SU-DHL-6 (cell line): Measurements from ENCODE around the gene GNAQ.

ENCODE experiments used
- H2AFZ ChIP-seq: fragments of 200-600 bp; sonication (generic); 2 replicates; pipeline ENCODE4 v1.6.1; 2014; ENCODE audit warnings: low read depth, mild to moderate bottlenecking, moderate library complexity, mixed read lengths, antibody characterized with exemption, low read length; ENCODE audit not compliant: severe bottlenecking
- H3F3A ChIP-seq: fragments of 200-600 bp; shearing (Covaris generic); 2 replicates; pipeline ENCODE4 v1.6.0; 2016; ENCODE audit warnings: antibody characterized with exemption, mild to moderate bottlenecking; ENCODE audit not compliant: insufficient read depth
- H3K27ac ChIP-seq: fragments of 200-600 bp; sonication (generic); 2 replicates; pipeline ENCODE4 v1.5.1; 2016; ENCODE audit warnings: low read depth, mild to moderate bottlenecking, low read length, moderate library complexity, mixed read lengths
- H3K27me3 ChIP-seq: fragments of 200-600 bp; sonication (generic), shearing (Covaris generic); 2 replicates; pipeline ENCODE4 v1.6.0; 2014; ENCODE audit warnings: mild to moderate bottlenecking, low read length
- H3K36me3 ChIP-seq: fragments of 200-600 bp; sonication (generic); 2 replicates; pipeline ENCODE4 v1.6.1; 2014; ENCODE audit warnings: mild to moderate bottlenecking, low read length, mixed read lengths
- H3K4me2 ChIP-seq: fragments of 300-600, 200-600 bp; shearing (Covaris generic), sonication (generic); 2 replicates; pipeline ENCODE4 v1.6.0; 2014; ENCODE audit warnings: low read length, low read depth, mild to moderate bottlenecking; ENCODE audit not compliant: poor library complexity, severe bottlenecking
- H3K4me3 ChIP-seq: fragments of 200-600 bp; sonication (generic); 2 replicates; pipeline ENCODE4 v1.5.1; 2014; ENCODE audit warnings: antibody characterized with exemption, low read length, mild to moderate bottlenecking, mixed read lengths; ENCODE audit not compliant: insufficient read depth, poor library complexity, severe bottlenecking
- H3K79me2 ChIP-seq: fragments of 200-600 bp; sonication (generic); 2 replicates; pipeline ENCODE4 v1.6.1; 2014; ENCODE audit warnings: mild to moderate bottlenecking, low read length, moderate library complexity; ENCODE audit not compliant: insufficient read depth
- H3K9ac ChIP-seq: fragments of 200-600 bp; sonication (generic); 2 replicates; pipeline ENCODE4 v1.7.0; 2014; ENCODE audit warnings: mild to moderate bottlenecking, low read length
- H3K9me2 ChIP-seq: fragments of 200-600 bp; sonication (generic); replicated peaks from 2 replicates; pipeline ENCODE4 v1.6.1; 2014; ENCODE audit warnings: low read length; ENCODE audit not compliant: insufficient read depth
- H3K9me3 ChIP-seq: fragments of 200-600 bp; sonication (generic); 2 replicates; pipeline ENCODE4 v1.6.1; 2014; ENCODE audit warnings: low read length, mixed read lengths; ENCODE audit not compliant: insufficient read depth
- H4K20me1 ChIP-seq: fragments of 200-600 bp; sonication (generic); 2 replicates; pipeline ENCODE4 v1.6.1; 2014; ENCODE audit warnings: low read depth, mild to moderate bottlenecking, antibody characterized with exemption, low read length, moderate library complexity, mixed read lengths
- EZH2phosphoT487 ChIP-seq: fragments of 200-600 bp; sonication (generic), shearing (Covaris generic); conservative IDR thresholded peaks from 2 replicates; pipeline ENCODE4 v1.6.1; 2018; ENCODE audit warnings: mild to moderate bottlenecking, antibody characterized with exemption, low read length, moderate library complexity, mixed read lengths
- TF ChIP-seq, protein P1 (sequence below): fragments of 200-600 bp; sonication (generic); IDR thresholded peaks from one replicate; pipeline ENCODE4 v1.5.1; 2017; ENCODE audit warnings: antibody characterized with exemption, mild to moderate bottlenecking, low read length, moderate library complexity; ENCODE audit not compliant: insufficient read depth, poor library complexity, severe bottlenecking

Gene GNAQ

DNA sequence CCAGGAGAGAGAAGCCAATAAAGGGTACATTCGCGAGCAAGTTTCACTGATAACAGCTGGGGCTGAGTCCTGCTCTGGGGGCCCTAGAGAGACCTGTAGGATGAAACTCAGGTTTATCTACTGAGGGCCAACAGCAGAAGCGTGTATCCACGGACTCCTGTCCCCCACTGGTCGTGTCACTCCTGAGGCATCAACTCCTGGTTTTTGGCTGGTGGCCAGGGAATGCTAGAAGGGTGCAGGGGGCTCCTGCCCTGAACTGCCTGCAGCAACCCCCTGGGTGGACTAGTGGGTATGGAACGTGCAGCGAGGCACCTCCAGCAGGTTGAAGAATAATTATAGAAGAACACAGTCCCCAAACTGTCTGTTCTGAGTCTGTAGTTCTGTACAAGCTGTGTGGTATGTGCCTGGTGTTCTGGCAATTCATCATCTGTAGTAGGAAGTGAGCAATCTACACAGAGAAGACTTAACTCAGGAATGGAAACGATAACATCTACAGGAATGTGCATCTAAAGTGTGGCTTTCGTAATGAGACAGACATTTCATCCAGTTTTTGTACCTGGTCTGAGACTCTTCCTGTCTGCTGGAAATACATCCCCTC lies 319.0 kb downstream of the GNAQ start:
- H3K4me2 ChIP-seq: no peak overlapping the region
- no peaks in the 10 kb centered on the region for H3K27me3 ChIP-seq
- no peak overlapping the region for H3K4me3 ChIP-seq
- H3K9me2 ChIP-seq: no peaks in the 10 kb centered on the region
- H3K27ac ChIP-seq: no peak overlapping the region
- H3K79me2 ChIP-seq: no peaks in the 10 kb centered on the region
- H3K36me3 ChIP-seq: no peaks in the 10 kb centered on the region
- no peaks in the 10 kb centered on the region for H3K9me3 ChIP-seq
- H3K9ac ChIP-seq: no peak overlapping the region
- no peaks in the 10 kb centered on the region for H4K20me1 ChIP-seq
- H2AFZ ChIP-seq: no peak overlapping the region
- H3F3A ChIP-seq: no peaks in the 10 kb centered on the region
- no peak for TF ChIP-seq EZH2phosphoT487
- TF ChIP-seq, protein P1, sequence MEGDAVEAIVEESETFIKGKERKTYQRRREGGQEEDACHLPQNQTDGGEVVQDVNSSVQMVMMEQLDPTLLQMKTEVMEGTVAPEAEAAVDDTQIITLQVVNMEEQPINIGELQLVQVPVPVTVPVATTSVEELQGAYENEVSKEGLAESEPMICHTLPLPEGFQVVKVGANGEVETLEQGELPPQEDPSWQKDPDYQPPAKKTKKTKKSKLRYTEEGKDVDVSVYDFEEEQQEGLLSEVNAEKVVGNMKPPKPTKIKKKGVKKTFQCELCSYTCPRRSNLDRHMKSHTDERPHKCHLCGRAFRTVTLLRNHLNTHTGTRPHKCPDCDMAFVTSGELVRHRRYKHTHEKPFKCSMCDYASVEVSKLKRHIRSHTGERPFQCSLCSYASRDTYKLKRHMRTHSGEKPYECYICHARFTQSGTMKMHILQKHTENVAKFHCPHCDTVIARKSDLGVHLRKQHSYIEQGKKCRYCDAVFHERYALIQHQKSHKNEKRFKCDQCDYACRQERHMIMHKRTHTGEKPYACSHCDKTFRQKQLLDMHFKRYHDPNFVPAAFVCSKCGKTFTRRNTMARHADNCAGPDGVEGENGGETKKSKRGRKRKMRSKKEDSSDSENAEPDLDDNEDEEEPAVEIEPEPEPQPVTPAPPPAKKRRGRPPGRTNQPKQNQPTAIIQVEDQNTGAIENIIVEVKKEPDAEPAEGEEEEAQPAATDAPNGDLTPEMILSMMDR: no peak

DNA sequence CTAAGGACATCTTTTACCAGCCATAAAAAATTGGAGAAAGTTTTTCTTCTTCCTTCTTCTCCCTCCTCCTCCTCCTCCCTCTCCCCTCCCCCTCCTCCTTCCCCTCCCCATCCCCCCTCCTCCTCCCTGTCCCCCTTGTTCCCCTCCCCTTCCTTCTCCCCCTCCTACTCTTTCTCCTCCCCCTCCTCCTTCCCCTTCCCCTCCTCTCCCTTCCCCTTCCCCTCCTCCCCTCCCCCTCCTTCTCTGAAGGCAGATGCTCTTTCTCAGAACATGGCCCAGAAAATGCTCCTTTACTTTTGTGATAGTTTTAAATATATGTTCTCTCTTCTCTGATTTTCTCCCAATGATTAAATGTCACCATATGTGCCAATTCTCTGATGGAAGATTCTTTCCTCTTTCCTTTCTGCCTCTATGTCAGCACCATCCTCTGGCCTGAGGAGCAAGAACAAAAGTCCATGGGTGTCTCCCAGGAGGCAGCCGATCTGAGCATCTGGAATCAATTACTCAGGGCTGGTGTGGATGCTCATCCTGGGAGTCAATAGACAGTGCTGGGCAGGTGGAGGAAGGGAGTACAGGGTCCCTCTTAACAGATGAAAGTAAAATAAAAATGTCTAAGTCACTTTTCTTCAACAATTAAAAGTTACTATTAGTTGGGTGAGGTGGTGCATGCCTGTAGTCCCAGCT lies 320.5 kb downstream of the GNAQ start:
- H3K79me2 ChIP-seq: no peaks in the 10 kb centered on the region
- no peak for TF ChIP-seq EZH2phosphoT487
- TF ChIP-seq, protein P1: no peak
- H3K9me3 ChIP-seq: no peaks in the 10 kb centered on the region
- H3K36me3 ChIP-seq: no peaks in the 10 kb centered on the region
- H3K9me2 ChIP-seq: no peaks in the 10 kb centered on the region
- H3F3A ChIP-seq: no peaks in the 10 kb centered on the region
- no peak overlapping the region for H3K4me2 ChIP-seq
- H2AFZ ChIP-seq: no peak overlapping the region
- H3K27ac ChIP-seq: no peak overlapping the region
- H3K9ac ChIP-seq: no peak overlapping the region
- H3K27me3 ChIP-seq: no peaks in the 10 kb centered on the region
- H3K4me3 ChIP-seq: no peak overlapping the region
- H4K20me1 ChIP-seq: no peaks in the 10 kb centered on the region

DNA sequence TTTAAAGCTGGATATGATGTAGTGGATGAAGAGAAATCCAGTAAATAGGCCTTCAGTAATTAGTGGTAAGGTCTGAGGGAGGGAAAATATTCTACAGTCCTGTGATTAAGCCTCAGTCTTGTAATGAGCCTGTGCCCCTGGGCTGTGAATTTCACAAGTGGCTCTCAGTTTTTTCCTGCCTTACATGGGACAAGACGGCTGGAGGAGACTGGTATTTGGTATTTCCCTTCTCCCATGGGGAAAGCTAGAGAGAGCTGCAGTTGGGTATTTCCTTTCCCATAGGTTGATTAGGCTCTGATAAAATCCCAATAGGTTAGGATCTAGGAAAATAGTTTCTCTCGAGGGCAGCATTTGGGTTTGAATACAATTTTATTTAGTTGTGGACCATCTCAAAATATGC lies 321.3 kb downstream of the GNAQ start:
- Histone ChIP-seq H2AFZ (no peak overlapping the region), H3K27ac (no peak overlapping the region), H3F3A (no peaks in the 10 kb centered on the region), H4K20me1 (no peaks in the 10 kb centered on the region), H3K27me3 (no peaks in the 10 kb centered on the region), H3K9ac (no peak overlapping the region), H3K36me3 (no peaks in the 10 kb centered on the region), H3K4me2 (no peak overlapping the region), H3K79me2 (no peaks in the 10 kb centered on the region), H3K9me3 (no peaks in the 10 kb centered on the region), H3K4me3 (no peak overlapping the region), H3K9me2 (no peaks in the 10 kb centered on the region)
- TF ChIP-seq, protein P1: no peak
- no peak for TF ChIP-seq EZH2phosphoT487
